ENCODE measurements around the gene ZFAND2B. TPM values are rescaled to one million over a fixed set of nuclear protein-coding genes. Genes with fewer than 3 reads are reported as not detected.

ZFAND2B gene
- total and polyA plus RNA-seq, 9 donors = 18.8 to 31.9 (median 22.9) TPM

DNA sequence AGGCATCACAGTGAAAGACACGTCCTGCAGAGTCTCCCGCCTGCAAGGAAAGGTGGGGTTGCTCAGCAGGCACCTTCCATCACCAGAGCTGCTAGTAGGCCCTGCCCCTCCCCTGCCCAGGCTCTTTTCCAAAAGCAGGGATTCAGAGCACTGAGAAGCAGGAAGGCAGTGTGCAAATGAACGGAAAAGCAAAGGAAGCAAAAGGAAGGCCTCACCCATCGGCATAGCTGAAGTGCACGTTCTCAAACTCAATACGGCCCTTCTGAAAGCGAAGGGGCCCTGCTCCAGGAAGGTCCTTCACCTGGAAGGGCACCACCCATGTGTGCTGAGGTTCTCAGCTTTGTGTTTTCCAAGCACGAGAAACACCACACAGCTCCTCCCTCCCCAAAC lies 6.4 kb downstream of the ZFAND2B start:
- Histone ChIP-seq H3K4me1 (ENCODE audit: control insufficient read depth, insufficient read depth, low read length) (peaks cover 20% of the 10 kb centered on the region), H3K9me3 (replicated peaks; ENCODE audit: control insufficient read depth, low read depth, low read length) (no peaks in the 10 kb centered on the region), H3K4me3 (ENCODE audit: low read length) (no peak overlapping the region), H3K27ac (ENCODE audit: low read length) (no peak overlapping the region), H3K27me3 (ENCODE audit: control insufficient read depth, insufficient read depth, low read length) (no peaks in the 10 kb centered on the region), H3K36me3 (ENCODE audit: control insufficient read depth, insufficient read depth, low read length) (peaks cover 77% of the 10 kb centered on the region)
- no peak for DNase-seq
- WGBS (ENCODE audit: insufficient coverage) = 93% methylated on average over 8 of the region's 8 CpGs

DNA sequence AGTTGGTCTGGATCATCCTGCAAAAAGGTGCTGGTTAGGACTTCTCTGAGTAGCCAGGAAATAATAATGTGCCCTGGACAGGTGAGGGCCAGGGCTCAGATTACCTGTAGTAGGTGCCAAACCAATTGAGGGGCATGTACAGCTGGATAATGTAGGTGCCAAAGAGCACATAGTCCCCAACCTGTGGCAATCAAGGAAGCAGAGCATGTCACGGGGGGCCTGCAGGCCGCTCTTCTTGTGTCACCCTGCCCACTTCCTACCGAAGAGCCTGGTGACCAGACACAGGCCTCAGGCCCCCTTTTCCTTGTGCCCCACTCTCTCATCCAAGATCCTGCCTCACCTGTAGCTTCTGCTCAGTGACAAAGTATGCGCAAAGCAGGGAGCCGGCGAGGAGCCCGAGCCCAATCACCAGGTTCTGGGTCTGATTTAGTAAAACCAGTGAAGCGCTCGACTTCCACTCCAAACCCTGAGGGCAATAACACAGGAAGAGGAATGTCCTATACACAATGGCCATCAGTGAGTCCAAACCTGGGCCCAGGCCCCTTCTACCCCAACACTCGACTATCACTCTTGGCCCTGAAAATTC lies 7.0 kb downstream of the ZFAND2B start:
- Histone ChIP-seq H3K27ac (ENCODE audit: low read length) (no peak overlapping the region), H3K4me3 (ENCODE audit: low read length) (no peak overlapping the region), H3K36me3 (ENCODE audit: control insufficient read depth, insufficient read depth, low read length) (peaks cover 71% of the 10 kb centered on the region), H3K9me3 (replicated peaks; ENCODE audit: control insufficient read depth, low read depth, low read length) (no peaks in the 10 kb centered on the region), H3K27me3 (ENCODE audit: control insufficient read depth, insufficient read depth, low read length) (no peaks in the 10 kb centered on the region), H3K4me1 (ENCODE audit: control insufficient read depth, insufficient read depth, low read length) (peaks cover 20% of the 10 kb centered on the region)
- DNase-seq = no peak
- 92% methylated on average over 10 of the region's 10 CpGs for WGBS (ENCODE audit: insufficient coverage)

DNA sequence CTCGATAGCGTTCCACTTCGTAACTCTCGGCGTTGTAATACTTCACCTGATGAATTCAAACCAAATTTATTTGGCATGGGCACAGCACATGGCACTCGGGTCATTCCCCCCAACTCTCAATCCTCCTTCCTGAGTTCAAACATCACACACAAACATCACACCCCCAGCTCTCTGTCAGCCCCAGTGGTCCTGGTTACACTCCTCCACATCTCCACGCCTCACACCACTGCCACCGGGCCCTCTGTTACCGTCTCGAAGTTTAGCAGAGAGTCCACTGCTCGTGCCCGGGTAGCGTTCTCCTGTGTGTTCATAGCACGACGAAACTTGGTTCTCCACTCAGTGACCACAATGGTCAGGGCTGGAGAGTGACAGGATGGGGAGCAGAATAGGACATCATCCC lies 7.6 kb downstream of the ZFAND2B start:
- H3K36me3 ChIP-seq (ENCODE audit: control insufficient read depth, insufficient read depth, low read length) = peaks cover 65% of the 10 kb centered on the region
- H3K4me3 ChIP-seq (ENCODE audit: low read length) = no peak overlapping the region
- DNase-seq = no peak
- peaks cover 23% of the 10 kb centered on the region for H3K4me1 ChIP-seq (ENCODE audit: control insufficient read depth, insufficient read depth, low read length)
- WGBS (ENCODE audit: insufficient coverage) = 94% methylated on average over 10 of the region's 15 CpGs
- no peak overlapping the region for H3K27ac ChIP-seq (ENCODE audit: low read length)
- H3K9me3 ChIP-seq (replicated peaks; ENCODE audit: control insufficient read depth, low read depth, low read length) = no peaks in the 10 kb centered on the region
- H3K27me3 ChIP-seq (ENCODE audit: control insufficient read depth, insufficient read depth, low read length) = no peaks in the 10 kb centered on the region

DNA sequence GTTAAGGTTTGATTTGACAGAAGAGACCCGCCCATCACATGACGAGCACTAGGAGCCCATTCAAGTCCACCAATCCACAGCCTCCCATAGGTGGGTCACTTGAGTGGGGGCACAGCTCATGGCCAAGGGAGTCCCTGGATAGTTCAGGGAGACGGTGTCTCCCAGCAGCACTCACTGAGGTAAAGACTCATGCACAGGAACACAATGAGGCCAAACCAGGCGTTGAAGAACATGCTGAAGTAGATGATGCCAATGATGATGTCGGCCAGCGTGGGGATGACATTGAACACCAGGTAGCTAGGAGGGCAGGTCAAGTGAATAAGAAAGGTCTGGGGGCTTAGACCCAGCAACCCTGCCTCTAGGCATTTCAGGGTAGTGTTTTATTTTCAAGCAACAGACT lies 8.2 kb downstream of the ZFAND2B start:
- no peaks in the 10 kb centered on the region for H3K27me3 ChIP-seq (ENCODE audit: control insufficient read depth, insufficient read depth, low read length)
- no peaks in the 10 kb centered on the region for H3K9me3 ChIP-seq (replicated peaks; ENCODE audit: control insufficient read depth, low read depth, low read length)
- no peak overlapping the region for H3K4me3 ChIP-seq (ENCODE audit: low read length)
- H3K27ac ChIP-seq (ENCODE audit: low read length) = no peak overlapping the region
- 90% methylated on average over 4 of the region's 6 CpGs for WGBS (ENCODE audit: insufficient coverage)
- H3K36me3 ChIP-seq (ENCODE audit: control insufficient read depth, insufficient read depth, low read length) = peaks cover 61% of the 10 kb centered on the region
- H3K4me1 ChIP-seq (ENCODE audit: control insufficient read depth, insufficient read depth, low read length) = peaks cover 30% of the 10 kb centered on the region
- no peak for DNase-seq

DNA sequence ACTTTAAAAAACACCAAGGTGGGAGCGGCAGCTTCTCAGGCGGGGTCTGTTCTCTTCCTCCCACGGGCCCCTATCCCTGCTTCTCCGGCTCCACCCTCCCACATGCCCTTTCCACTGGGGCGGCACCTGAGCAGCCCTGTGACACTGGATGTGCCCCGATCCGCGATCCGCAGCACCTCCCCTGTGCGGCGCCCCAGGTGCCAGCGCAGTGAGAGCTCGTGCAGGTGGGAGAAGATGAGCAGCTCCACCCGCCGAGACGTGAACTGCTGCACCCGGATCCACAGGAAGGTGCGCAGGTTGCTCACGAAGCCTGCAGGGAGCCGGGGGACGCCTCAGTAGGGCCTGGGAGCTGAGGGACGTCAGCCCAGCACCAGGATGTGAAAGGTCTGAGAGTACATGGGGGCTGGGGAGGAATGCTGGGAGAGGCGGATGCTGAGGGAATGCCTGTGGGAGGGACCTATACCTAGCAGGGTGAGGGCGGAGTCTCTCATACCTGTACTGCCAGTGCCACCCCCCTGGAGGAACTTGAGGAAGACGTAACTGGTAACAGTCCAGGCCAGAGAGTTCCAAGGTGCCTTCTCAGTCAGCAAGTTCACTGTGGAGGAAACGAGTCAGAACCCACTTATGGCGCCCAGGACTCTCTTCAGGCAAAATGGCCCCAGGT lies 9.4 kb downstream of the ZFAND2B start:
- Histone ChIP-seq H3K4me1 (ENCODE audit: control insufficient read depth, insufficient read depth, low read length) (peaks cover 38% of the 10 kb centered on the region), H3K27me3 (ENCODE audit: control insufficient read depth, insufficient read depth, low read length) (no peaks in the 10 kb centered on the region), H3K4me3 (ENCODE audit: low read length) (no peak overlapping the region), H3K9me3 (replicated peaks; ENCODE audit: control insufficient read depth, low read depth, low read length) (no peaks in the 10 kb centered on the region), H3K36me3 (ENCODE audit: control insufficient read depth, insufficient read depth, low read length) (peaks cover 62% of the 10 kb centered on the region), H3K27ac (ENCODE audit: low read length) (no peak overlapping the region)
- DNase-seq = no peak
- WGBS (ENCODE audit: insufficient coverage) = 90% methylated on average over 21 of the region's 27 CpGs

DNA sequence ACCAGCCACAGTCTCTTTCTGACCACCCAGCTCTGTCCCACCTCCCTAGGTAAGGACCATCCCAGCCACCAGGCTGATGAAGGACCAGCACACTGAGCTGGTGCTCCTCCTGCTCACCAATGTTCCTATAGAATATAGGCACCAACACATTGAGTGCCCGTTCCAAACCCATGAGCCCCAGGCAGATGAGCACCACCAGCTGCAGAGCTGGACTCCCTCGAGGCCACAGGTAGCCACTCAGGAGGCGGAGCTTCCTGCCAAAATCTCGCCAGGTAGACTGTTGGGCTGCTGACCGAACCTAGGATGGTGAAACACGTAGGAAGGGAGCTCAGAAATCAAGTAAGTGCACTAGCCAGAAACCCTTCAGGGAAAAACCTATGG lies 9.9 kb downstream of the ZFAND2B start:
- Histone ChIP-seq H3K4me3 (ENCODE audit: low read length) (no peak overlapping the region), H3K4me1 (ENCODE audit: control insufficient read depth, insufficient read depth, low read length) (peaks cover 43% of the 10 kb centered on the region), H3K9me3 (replicated peaks; ENCODE audit: control insufficient read depth, low read depth, low read length) (no peaks in the 10 kb centered on the region), H3K27me3 (ENCODE audit: control insufficient read depth, insufficient read depth, low read length) (no peaks in the 10 kb centered on the region), H3K27ac (ENCODE audit: low read length) (no peak overlapping the region), H3K36me3 (ENCODE audit: control insufficient read depth, insufficient read depth, low read length) (peaks cover 64% of the 10 kb centered on the region)
- no peak for DNase-seq
- 80% methylated on average over 5 of the region's 6 CpGs for WGBS (ENCODE audit: insufficient coverage)

DNA sequence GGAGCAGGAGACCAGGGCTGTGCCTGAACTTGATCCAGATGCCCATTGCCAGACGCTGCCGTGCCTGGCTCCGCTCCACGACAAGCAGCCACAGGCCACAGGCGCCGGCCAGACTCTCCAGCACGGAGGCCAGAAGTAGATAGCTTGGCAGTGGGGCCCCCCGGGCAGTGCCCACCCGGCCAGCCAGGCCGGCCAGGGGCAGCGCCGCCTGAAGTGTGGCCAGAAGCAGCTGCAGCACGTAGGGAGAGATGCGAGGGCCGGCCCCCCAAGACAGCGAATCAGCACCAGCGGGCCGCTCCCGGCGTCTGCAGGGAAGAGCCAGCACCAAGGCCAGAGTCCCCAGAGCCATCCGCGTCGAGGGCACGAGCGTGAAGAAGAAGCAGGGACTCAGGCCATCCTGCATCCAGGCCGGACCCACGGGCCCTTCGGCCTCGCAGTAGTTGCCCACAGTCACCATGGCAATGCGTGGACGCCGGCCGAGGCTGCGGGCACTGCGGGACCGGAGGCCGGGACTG lies 11.7 kb downstream of the ZFAND2B start:
- Histone ChIP-seq H3K27me3 (ENCODE audit: control insufficient read depth, insufficient read depth, low read length) (no peaks in the 10 kb centered on the region), H3K9me3 (replicated peaks; ENCODE audit: control insufficient read depth, low read depth, low read length) (no peaks in the 10 kb centered on the region), H3K4me3 (ENCODE audit: low read length) (peak overlapping the region; percentile 67), H3K4me1 (ENCODE audit: control insufficient read depth, insufficient read depth, low read length) (peaks cover 52% of the 10 kb centered on the region), H3K36me3 (ENCODE audit: control insufficient read depth, insufficient read depth, low read length) (peaks cover 69% of the 10 kb centered on the region), H3K27ac (ENCODE audit: low read length) (peak overlapping the region; percentile 98)
- under 1% methylated on average over 37 of the region's 37 CpGs for WGBS (ENCODE audit: insufficient coverage)
- peak; percentile 79 for DNase-seq

DNA sequence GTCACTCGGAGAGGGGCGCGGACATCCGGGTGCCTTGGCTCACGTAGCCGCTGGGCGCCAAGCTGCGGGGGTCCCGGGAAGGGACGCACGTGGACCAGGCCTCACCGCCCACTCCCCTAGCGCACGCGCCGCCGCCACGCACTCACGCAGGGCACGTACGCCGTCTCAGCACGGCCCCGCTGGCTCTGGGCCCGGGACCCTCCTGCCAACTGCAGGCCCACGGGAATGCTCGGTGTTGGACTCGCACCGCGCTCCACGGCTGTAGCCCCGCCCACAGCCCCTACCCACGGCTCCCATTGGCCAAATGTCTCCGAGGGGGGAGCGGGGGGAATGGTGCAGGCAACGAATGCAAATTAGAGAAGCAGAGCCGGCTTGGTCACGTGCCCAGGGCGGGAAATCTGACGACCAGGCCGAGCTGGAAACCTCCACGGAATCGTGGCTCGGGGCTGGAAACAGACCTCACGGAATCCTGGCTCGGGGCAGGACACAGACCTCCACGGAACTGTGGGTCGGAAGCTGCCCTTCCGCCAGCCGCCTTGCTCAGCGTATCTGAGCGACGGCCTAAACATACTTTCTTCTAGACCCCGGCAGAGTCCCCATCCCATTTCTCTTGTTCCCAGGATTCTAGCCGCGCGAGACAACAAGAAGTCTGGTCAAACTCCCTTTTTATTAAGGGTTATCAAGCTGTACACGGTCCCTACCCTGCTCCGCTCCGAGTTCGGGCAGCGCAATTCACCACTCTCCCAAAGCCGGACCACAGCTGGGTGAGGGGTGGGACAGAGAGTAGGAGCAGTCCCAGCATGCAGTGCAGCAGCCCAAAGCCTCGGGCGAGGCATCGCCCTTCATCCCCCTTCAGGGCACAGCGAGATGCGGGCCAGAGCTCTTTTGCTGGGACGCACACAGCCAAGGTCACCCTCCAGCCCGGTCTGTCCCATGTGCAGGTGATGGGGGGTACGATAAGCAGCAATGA lies 12.4 kb downstream of the ZFAND2B start, which contains the start of gene ABCB6:
ABCB6 (minus strand) TSS at position 227 of the 970 bp plus-strand sequence. CDS start 285 bp downstream, outside the sequence.
- H3K9me3 ChIP-seq (replicated peaks; ENCODE audit: control insufficient read depth, low read depth, low read length) = no peaks in the 10 kb centered on the region
- 2% methylated on average over 51 of the region's 71 CpGs for WGBS (ENCODE audit: insufficient coverage)
- H3K27ac ChIP-seq (ENCODE audit: low read length) = peak within 1 kb of the TSS; percentile 98
- no peaks in the 10 kb centered on the region for H3K27me3 ChIP-seq (ENCODE audit: control insufficient read depth, insufficient read depth, low read length)
- H3K4me1 ChIP-seq (ENCODE audit: control insufficient read depth, insufficient read depth, low read length) = peaks cover 52% of the 10 kb centered on the region
- H3K36me3 ChIP-seq (ENCODE audit: control insufficient read depth, insufficient read depth, low read length) = peaks cover 69% of the 10 kb centered on the region
- peak; percentile 99 for DNase-seq
- peak within 1 kb of the TSS; percentile 67 for H3K4me3 ChIP-seq (ENCODE audit: low read length)

DNA sequence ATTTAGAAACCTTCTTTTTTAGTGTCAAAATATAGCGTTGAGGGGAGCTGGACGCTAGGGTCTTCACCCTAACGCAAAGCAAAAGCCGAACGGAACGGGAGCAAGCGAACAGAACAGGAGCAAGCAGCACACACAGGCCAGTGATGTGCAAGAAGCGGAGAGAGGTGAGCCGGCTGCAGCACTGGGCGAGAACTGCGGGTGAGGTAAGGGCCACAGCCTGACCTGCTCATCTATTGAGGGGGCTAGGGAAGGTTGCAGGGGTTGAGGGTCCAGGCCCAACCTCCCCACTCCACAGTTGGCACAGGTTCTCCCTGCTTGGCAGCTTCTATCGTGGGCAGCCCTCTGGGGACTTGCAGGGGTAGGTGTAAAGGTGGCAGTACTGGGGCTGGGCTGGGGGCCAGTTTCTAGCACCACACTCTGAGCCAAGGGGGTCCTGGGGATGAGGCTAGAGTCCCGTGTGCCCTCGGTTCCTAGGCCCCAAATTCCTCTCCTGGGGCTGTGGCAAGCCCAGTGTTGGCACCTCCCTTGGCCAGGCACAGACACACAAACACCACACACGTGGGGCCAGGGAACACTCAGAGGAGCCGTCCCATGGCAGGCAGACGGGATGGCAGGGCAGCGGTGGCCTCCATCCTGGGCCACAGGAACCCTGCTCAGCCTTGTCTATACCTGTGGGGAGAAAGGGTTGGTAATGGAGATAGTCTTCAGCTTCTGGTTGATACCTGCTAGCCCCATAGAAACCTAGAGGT lies 13.4 kb downstream of the ZFAND2B start:
- no peak for DNase-seq
- Histone ChIP-seq H3K4me1 (ENCODE audit: control insufficient read depth, insufficient read depth, low read length) (peaks cover 52% of the 10 kb centered on the region), H3K27ac (ENCODE audit: low read length) (peak overlapping the region; percentile 98), H3K36me3 (ENCODE audit: control insufficient read depth, insufficient read depth, low read length) (peaks cover 69% of the 10 kb centered on the region), H3K4me3 (ENCODE audit: low read length) (no peak overlapping the region), H3K9me3 (replicated peaks; ENCODE audit: control insufficient read depth, low read depth, low read length) (no peaks in the 10 kb centered on the region), H3K27me3 (ENCODE audit: control insufficient read depth, insufficient read depth, low read length) (no peaks in the 10 kb centered on the region)
- WGBS (ENCODE audit: insufficient coverage) = 81% methylated on average over 14 of the region's 18 CpGs

Measured in muscle of leg (tissue), 11 donors.